ENCODE data around the gene WDR44. TPM values are rescaled to one million over a fixed set of nuclear protein-coding genes. Genes with fewer than 3 reads are reported as not detected.
"Not testable (repeated sequence)": the region's sequence is repeated elsewhere in the genome, so short reads cannot be mapped to it uniquely, and the experiment has no call there.

WDR44 gene
- total RNA-seq, 1 donor from 2014 or later, result 12.5 TPM

DNA sequence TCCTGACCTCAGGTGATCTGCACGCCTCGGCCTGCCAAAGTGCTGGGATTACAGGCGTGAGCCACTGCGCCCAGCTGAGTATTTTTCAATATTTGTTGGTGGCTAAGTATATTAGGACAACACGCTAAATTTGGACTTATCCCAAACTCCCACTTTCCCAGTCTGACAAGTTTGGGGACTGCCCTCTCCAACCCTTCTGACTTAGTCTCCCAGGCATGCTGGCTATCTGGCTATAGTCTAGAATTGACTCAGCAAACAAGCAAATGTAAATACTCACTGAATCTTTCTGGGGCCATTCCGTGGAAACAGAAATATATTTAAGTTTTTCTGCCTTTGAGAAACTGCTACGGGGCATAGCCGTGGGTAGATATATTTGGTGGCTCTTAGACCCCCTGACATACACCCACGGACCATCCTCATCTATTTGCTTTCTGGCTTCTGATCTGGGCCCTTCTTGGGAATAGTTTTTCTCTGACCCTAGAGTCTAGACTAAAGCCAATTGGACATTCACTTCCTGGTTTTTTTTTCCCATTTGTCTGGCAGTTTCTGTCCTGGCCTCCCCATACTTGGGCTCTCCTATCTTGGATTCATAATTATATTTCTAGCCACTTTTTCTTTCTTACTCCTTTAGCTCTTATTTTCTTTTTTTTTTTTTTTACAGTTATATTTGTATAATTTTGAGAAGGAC, 138.5 kb downstream of the WDR44 start:
- H3K4me1 Mint-ChIP-seq, result no peaks in the 10 kb centered on the region
- TF ChIP-seq, protein P1, sequence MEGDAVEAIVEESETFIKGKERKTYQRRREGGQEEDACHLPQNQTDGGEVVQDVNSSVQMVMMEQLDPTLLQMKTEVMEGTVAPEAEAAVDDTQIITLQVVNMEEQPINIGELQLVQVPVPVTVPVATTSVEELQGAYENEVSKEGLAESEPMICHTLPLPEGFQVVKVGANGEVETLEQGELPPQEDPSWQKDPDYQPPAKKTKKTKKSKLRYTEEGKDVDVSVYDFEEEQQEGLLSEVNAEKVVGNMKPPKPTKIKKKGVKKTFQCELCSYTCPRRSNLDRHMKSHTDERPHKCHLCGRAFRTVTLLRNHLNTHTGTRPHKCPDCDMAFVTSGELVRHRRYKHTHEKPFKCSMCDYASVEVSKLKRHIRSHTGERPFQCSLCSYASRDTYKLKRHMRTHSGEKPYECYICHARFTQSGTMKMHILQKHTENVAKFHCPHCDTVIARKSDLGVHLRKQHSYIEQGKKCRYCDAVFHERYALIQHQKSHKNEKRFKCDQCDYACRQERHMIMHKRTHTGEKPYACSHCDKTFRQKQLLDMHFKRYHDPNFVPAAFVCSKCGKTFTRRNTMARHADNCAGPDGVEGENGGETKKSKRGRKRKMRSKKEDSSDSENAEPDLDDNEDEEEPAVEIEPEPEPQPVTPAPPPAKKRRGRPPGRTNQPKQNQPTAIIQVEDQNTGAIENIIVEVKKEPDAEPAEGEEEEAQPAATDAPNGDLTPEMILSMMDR (IDR thresholded peaks at IDR 0.05; ENCODE audit: unreplicated experiment), result no peak
- H3K4me3 Mint-ChIP-seq, result no peak overlapping the region
- no peaks in the 10 kb centered on the region for H3K36me3 Mint-ChIP-seq
- H3K9me3 Mint-ChIP-seq, result peaks cover 20% of the 10 kb centered on the region
- H3K27me3 Mint-ChIP-seq (ENCODE audit: low read depth), result no peaks in the 10 kb centered on the region
- H3K27ac Mint-ChIP-seq, result peak overlapping the region; percentile 30
- no peak for DNase-seq (ENCODE audit: low spot score in 2 of 2, unreplicated experiment in 2 of 2)

DNA sequence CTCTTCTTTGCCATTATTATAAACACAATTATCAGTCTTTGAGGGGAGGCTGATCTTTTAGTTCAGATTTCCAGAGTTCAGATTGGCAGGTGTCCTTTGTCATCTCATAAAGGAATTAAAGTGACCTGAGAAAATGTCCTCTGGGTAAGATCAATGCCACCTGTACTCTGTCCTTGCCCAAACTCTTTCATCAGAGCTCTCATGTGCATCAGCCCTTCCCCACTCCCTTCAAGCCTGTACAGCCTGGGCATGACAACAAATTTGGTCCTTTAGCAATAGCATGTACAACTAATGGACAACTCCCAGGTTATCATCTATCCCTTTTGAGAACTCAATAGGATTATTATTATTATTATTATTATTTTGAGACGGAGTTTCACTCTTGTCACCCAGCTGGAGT, 140.8 kb downstream of the WDR44 start:
- H3K4me3 Mint-ChIP-seq; H3K27ac Mint-ChIP-seq; H3K4me1 Mint-ChIP-seq; H3K27me3 Mint-ChIP-seq (ENCODE audit: low read depth); DNase-seq (ENCODE audit: low spot score in 2 of 2, unreplicated experiment in 2 of 2); H3K36me3 Mint-ChIP-seq: not testable (repeated sequence)
- peaks cover 22% of the 10 kb centered on the region for H3K9me3 Mint-ChIP-seq

DNA sequence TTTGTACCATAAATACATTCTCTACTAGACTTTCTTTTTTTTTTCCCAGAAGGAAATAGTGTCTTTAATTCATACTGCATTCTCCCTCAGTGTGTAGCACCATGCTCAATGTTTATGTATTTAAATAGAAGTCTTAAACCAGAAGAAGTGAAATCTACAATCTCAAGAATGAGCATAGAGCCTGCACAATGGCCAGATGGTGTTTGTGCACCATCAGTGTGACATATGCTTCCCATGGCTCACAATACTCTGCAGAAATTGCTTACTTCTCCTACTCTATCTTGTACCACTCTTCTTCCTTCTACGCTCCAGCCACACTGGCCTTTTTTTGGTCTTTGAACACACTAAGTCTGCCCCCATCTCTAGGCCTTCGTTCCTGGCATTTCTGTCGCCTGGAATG, 147.1 kb downstream of the WDR44 start:
- Mint-ChIP-seq H3K9me3 (peaks cover 23% of the 10 kb centered on the region), H3K4me3 (no peak overlapping the region), H3K36me3 (no peaks in the 10 kb centered on the region), H3K27me3 (ENCODE audit: low read depth) (no peaks in the 10 kb centered on the region), H3K4me1 (peaks cover 12% of the 10 kb centered on the region), H3K27ac (no peak overlapping the region)
- no peak for DNase-seq (ENCODE audit: low spot score in 2 of 2, unreplicated experiment in 2 of 2)
- TF ChIP-seq, protein P1 (IDR thresholded peaks at IDR 0.05; ENCODE audit: unreplicated experiment), result no peak

- H3K4me1 Mint-ChIP-seq, result peaks cover 16% of the 10 kb centered on the region
- peaks cover 24% of the 10 kb centered on the region for H3K9me3 Mint-ChIP-seq
Observed at GRCh38 chrX:118493653-118494297, 147.9 kb downstream of the WDR44 start.

DNA sequence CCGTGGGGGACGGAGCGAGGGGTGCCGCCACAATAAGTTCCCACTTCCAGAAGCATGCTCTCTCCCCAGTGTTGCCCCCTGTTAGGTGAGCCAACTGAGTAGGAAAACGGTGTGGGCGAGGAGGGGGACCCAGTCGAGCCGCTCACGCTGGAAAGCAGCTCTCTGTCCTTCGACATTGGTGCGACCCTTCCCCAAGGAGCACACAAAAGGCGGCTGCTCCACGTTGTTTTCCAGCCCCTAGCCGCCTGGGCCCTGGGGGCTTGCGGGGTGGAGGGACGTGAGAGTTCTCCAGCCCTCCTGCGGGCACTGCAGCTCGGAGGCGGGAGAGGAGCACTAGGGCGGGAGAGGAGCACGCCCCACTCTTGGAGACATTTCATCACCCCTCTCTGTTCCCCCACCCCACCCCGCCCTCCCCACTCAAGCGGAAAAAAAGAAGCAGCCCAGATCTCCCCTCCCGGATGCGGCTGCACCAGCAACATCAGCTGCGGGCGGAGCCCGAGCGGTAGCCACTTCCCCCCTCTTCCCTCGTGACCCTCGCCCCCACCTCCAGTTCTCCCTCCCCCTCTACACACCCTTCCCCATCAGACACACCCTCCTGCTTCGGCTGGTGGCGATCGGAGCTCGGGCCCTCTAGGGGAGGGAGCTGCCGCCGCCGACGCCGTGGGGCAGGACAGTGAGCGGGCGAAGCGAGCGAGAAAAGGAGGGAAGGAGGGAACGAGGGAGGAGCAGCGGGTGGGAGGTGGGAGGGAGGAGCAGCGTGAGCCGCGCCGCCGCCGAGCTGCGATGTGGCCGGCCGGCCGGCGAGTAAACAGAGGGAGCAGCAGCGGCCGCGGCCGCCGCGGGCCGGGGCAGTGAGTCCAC, 149.4 kb downstream of the WDR44 start, which contains the start of gene DOCK11:
DOCK11 (plus strand) TSS at position 755 of the 861 bp plus-strand sequence. CDS start 157 bp downstream, outside the sequence.
- Mint-ChIP-seq H3K27ac (peak within 1 kb of the TSS; percentile 75), H3K9me3 (peaks cover 23% of the 10 kb centered on the region), H3K36me3 (no peaks in the 10 kb centered on the region), H3K4me3 (peak within 1 kb of the TSS; percentile 89), H3K4me1 (peaks cover 22% of the 10 kb centered on the region), H3K27me3 (ENCODE audit: low read depth) (no peaks in the 10 kb centered on the region)
- DNase-seq (ENCODE audit: low spot score in 2 of 2, unreplicated experiment in 2 of 2), result peak; percentile 43 to 60
- TF ChIP-seq, protein P1 (IDR thresholded peaks at IDR 0.05; ENCODE audit: unreplicated experiment), result no peak

More at GRCh38 chrX:118493653-118494297, 147.9 kb downstream of the WDR44 start:
- DNase-seq (ENCODE audit: low spot score in 2 of 2, unreplicated experiment in 2 of 2), result no peak
- H3K4me3 Mint-ChIP-seq, result no peak overlapping the region
- H3K27me3 Mint-ChIP-seq (ENCODE audit: low read depth), result no peaks in the 10 kb centered on the region
- TF ChIP-seq, protein P1 (IDR thresholded peaks at IDR 0.05; ENCODE audit: unreplicated experiment), result no peak
- no peak overlapping the region for H3K27ac Mint-ChIP-seq
- no peaks in the 10 kb centered on the region for H3K36me3 Mint-ChIP-seq
